HG03442 (cell line): ENCODE data around the gene CWF19L1.
A peak's percentile ranks its signal among the peaks of the same experiment; 100 is the strongest.

Experiments
- ATAC-seq: cut with Tn5 transposase; IDR thresholded peaks from one replicate; pipeline ENCODE4 v1.9.1; 2021; ENCODE audit warnings: mild to moderate bottlenecking, moderate library complexity; ENCODE audit not compliant: unreplicated experiment

Gene CWF19L1

DNA sequence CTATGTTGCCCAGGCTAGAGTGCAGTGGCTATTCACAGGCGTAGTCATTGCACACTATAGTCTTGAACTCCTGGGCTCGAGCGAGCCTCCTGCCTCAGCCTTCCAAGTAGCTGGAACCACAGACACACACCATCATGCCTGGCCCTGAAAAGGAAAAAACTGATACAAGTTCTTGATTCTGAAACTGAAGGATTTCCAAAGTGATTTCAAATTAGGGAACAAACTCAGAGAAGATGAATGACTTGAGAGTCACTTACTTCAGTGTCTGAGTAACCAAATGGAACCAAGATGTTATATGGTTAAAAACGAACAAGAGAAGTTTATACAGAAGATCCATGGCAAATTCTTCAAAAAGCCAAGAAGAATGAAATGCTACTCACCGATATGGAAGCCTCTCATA is 14.4 kb downstream of the CWF19L1 start:
- no peak for ATAC-seq

DNA sequence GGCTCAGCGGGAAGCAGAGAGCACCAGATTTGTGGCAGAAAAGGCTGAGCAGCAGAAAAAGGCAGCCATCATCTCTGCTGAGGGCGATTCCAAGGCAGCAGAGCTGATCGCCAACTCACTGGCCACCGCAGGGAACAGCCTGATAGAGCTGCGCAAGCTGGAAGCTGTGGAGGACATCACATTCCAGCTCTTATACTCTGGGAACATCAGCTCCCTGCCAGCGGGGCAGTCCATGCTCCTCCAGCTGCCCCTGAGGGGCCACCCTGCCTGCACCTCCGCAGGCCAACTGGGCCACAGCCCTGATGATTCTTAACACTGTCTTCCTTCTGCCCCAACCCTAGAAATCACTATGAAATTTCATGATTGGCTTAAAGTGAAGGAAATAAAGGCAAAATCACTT is 18.6 kb downstream of the CWF19L1 start:
- no peak for ATAC-seq

DNA sequence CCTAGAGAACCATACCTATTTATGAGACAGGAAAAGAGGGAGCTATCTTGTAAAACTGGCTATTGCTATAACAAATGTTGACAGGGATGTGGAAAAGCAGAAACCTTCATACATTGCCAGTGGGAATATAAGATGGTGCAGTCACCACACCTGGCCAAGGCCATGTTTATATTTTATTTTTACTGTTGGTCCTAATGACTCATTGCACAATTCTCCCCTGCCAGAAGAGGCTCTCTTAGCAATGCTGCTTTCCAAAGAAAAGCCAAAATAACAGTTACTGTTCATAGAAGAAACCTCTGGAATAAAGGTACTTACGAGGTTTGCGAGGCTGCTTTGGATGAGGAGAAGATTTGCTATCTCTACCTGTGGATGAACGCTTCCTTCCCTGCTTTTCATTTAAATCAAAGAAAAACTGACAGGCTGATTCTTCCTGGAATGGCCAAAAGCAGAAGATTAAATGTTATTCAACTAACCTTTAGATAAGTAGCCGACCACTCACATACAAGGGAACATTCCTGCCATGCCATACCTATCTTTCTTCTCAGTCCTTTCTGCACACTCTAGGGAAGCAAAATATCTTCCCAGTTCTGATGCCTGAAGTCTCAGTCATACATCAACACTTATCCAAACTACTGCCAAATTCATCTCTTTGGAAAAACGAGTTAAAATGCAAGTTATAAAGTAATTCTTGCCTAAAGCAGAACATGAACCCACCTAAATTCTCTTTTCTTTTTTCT is 21.8 kb downstream of the CWF19L1 start:
- ATAC-seq: no peak

DNA sequence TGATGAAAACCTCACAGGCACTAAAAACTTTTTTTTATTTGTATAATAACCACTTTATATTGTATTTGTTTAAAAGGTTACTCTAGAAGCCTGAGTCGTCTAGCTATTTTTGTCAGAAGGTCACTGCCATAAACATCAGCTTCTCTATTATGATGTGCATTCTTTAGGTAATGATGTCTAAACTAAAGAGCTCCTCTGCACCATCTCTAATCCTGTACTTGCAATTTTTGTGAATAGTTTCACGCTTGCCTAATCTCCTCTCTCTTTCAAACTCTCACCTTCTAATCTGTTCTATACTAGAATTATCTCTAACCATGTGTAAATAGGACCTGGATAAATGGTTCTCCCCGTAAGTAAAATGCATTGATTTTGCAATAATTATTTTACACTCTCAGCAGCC is 27.6 kb downstream of the CWF19L1 start:
- ATAC-seq: no peak

DNA sequence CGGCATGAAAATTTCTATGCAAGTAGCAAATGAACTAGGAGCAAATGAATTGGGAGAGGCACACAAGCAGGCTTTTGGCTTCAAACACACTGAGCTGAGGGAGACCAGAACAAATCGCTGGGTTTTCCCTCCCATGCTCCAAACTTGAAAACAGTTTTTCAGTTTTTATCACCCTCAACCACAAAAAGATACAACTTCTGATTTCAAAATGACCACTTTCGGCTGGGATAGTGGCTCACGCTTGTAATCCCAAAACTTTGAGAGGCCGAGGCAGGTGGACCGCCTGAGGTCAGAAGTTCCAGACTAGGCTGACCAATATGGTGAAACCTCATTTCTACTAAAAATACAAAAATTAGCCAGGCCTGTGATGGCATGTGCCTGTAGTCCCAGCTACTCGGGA is 29.0 kb downstream of the CWF19L1 start:
- ATAC-seq: no peak

DNA sequence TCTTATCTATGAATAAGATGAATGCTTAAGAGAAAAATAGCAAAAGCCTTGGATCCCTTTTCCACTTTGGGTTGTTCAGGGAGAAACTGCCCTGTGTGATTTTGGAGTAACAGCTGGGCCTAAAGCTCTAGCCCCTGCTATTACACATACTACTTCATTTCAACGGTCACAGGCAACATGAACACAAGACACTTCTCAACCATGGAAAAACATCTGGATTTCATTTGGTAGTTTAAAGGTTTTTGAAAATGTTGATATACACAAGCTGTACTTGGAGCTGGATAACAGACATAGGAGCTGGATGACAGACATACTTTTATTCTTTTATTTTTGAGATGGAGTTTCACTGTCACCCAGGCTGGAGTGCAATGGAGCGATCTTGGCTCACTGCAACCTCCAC is 35.3 kb downstream of the CWF19L1 start:
- no peak for ATAC-seq

DNA sequence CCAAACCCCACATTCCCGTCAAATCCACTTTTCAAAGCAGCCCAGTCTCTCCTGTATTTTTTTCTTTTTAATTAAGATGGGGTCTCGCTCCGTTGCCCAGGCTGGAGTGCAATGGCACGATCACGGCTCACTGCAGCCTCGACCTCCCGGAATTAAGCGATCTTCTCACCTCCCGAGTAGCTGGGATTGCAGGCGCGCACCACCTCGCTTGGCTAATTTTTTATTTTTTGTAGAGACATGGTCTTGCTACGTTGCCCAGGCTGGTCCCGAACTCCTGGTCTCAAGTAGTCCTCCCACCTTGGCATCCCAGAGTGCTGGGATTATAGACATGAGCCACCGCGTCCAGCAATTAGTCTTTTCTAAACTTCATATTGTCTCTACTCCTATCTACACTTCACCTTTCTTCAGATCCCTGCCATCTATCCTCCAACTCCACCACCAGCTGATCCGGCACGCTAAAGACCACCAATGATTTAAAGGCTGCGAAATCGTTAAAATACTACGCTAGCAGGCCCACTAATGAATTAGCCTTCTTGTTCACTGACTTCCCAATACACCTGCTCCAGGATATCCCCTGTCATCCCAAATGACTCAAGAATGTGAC is 37.5 kb downstream of the CWF19L1 start:
- ATAC-seq: no peak

DNA sequence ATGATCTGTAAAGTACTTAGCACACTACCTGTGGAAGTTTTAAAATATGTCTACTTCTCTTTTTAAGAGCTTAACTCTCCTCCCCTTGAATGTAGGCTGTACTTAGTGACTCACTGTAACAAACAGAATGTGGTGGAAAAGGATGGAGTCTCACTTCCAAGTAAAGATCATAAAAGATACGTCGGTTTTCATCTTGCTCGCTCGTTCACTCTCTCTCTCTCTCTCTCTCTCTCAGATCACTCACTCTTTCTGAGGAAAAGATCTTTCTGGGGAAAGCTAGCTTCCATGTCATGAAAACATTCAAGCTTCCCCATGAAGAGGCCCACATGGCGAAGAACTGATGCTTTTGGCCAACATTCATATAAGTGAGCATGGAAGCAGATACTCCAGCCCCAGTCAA is 43.6 kb downstream of the CWF19L1 start:
- no peak for ATAC-seq

DNA sequence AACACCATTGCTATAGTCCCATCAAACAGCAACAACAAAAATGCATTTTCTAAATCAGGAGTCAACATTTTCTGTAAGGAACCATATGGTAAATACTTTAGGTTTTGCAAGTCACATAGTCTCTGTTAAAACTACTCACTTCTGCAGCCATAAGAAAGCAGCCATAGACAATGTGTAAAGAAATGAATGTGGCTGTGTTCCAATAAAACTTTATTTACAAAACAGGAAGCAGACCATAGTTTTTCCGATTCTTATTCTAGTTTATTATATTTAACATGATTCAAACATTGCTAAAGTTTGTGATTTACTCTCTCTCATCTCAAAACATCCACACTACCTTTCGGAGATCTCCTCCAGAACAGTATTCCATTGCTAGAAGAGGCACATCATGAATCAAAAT is 44.9 kb downstream of the CWF19L1 start:
- ATAC-seq: no peak

DNA sequence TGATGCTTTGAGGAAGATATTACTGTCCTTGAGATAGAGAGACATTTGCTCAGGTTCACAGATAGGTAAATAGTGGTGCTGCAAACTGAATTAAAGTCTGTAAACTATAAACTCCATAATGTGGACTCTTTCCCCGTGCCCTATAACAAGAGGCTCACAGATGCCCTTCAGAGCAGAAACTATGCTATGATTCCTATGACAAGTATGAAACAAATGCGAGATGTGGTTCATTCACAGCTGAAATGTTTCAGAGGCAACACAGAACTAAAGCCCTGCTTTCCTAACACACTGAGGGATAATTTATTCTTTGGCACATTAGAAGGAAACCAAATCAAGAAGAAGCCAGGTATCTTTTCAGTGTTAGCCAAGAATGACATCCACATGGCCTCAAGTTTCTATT is 51.4 kb downstream of the CWF19L1 start:
- no peak for ATAC-seq

DNA sequence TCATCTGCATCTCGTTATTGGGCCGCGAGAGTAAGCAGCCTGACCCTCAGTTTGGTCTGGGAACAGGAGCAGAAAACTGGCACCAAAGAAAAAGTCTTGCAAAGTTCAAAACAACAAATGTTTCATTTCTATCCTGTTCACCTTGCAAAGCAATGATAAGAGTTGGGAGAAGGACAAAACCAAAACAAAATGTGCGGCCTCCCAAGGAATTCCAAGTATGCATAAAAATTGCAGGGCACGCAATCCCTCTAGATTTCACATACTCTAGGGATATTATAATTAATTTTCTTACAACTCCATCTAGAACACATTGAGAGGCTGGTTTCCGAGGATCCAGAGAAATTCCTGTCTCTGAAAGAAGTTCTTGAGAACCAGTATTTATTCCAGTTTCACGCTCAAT is 58.1 kb downstream of the CWF19L1 start:
- no peak for ATAC-seq

DNA sequence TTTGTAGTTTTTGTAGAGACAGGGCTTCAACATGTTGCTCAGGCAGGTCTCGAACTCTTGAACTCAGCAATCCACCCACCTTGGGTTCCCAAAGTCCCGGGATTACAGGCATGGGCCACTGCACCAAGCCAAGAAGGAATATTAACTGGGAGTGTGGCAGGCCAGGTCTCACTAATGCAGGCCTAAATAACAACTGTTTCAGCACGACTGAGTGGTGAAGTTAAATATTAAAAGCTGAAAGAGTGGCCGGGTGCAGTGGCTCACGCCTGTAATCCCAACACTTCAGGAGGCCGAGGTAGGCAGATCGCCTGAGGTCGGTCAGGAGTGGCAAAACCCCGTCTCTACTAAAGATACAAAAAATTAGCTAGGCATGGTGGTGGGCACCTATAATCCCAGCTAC is 59.2 kb downstream of the CWF19L1 start:
- ATAC-seq: no peak

DNA sequence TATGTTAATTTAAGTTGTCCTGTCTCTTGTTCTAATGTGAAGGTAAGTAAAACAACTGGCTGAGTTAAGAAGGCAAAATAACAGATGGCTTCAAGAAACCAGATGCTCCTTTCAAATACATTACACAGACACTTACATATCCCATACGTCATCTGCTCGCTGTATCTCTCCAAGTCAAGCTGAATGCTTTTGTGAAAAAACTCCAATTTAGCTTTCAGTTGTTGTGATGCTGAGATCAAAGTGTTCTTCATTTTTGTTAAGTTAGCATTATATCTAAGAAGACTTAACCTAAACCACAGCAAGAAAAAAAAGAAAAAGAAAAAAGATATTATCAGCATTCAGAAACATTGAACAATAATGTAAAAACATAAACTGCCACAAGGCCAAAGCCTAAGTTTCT is 63.1 kb downstream of the CWF19L1 start:
- no peak for ATAC-seq

DNA sequence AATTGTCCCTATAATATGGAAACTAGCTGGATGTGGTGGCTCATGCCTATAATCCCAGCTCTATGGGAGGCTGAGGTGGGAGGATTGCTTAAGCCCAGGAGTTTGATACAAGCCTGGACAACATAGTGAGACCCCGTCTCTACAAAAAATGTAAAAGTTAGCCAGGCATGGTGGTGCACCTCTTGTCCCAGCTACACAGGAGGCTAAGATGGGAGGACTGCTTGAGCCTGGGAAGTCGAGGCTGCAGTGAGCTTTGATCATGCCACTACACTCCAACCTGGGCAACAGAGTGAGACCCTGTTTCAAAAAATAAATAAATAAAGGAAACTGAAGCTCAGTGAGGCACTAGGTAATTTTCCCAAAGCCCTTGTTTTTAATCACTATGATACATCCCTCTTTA is 65.9 kb downstream of the CWF19L1 start:
- ATAC-seq: no peak

DNA sequence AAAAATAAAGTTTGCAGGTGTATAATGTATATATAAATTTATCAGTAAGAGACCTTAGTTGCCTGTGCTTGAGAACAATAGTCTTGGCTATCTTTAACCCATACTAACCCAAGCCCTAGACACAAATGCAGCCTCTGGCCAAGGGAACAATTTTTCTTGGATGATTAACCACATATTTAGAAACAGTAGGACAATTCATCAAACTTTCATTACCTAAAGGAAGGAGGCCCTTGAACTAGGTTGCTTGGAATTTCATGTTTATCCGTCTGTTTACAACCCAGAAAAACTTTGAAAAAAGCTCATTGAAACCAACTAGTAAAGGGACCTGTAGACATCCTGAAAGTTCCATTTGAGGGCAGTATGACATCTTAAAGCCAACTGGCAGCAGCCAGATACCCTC is 72.7 kb downstream of the CWF19L1 start:
- ATAC-seq: no peak

DNA sequence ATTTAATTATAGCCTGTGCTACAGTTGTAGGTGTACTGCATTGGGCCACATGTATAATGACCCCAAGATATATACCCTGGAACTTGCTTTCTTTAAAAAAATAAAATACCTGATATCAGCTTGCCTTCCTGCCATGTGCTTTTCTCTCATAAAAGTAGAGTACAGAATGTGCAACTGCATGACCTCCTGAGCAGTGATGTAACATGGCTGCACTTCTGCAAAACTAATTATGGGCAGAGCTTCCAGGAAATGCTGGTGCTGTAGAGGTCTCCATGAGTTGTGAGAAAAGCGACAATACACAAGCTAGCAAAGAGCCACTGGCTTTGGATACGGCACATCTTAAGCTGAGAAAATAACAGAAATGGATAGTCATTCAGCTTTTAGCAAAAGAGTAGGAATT is 75.1 kb downstream of the CWF19L1 start:
- ATAC-seq: no peak

DNA sequence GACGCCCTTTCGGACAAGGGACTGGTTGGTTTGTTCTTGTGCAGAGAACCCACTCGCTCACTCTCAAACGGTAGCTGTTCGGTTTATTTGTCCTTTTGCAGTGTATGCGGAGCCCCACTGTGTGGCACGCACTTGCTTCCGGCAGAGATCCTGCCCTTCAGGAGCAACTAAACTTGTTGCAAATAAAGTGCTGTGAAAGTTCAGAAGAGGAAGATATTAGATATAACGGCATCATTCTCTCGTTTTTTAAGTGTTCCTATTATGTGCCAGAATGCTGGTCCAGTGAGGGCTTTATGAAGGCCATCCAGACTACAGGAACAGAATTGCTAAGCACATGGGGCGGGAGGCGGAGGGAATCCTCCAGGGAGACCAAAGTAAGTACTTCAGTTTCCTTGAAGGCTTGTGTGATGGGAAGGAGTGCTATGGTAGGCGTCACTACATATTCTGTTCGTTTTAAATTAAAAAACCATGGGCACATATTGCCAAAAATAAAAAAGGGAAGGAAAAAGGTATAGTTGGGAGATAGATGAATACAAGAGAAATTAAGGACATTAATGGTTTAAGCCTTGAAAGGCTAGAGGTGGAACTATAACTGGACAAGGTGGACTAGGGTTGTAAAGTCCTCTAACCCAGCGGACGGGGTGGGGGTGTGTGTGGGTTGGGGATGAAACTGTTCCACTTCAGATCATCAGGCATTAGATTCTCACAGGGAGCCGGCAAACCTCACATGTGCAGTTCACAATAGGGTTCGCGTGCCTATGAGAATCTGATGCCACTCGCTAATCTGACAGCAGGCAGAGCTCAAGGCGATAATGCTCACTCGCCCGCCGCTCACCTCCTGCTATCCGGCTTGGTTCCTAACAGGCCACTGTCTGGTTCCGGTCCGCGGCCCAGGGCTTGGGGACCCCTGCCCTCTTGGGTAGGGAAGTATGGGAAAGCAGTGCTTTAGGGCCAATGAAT is 80.9 kb downstream of the CWF19L1 start:
- ATAC-seq: peak; percentile 35

DNA sequence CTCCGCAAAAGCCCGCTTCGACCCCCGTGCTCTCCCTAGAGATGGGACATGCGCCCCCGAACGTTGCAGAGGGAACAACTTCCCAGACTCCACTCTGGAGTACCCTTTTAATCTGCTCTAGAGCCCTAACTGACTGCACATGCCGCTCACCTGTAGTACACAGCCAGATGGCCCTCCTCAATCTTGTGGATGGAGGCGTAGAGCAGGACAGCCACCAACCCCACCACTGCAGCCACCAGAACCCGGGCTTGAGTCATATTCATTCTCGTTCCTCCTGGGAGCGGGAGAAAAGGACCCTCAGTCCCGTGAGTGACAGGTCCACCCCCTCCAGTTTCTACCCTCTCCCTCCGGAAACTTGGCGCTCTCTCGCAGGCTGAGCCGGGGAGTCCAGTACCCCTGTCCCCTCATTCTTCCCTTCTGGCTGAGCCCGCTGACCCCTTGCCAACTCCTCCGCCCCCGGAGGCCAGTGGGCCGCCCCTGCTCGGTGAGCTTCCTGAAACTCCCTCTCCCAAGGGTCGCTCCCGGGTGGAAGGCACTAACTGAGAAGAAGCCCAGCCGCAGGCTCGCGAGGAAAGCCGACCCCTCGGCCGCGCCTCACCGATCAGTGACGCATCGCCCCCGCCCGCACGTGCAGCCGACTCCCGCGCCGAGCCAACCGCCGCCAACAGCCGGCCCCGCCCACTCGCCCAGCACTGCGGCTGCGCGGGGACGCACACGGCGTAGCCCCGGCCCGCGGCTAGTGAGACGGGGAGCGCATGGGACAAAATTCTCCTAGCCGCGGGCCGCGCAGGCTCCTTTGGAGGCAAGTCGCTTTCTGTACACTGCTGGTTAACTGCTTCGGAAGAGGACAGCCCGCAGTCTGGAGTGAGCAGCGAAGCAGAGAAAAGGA is 81.8 kb downstream of the CWF19L1 start, which contains the start of gene ERLIN1:
ERLIN1 (minus strand) TSS at position 666 of the 889 bp plus-strand sequence; CDS start at position 263, 403 bp downstream.
- ATAC-seq: peak; percentile 81

DNA sequence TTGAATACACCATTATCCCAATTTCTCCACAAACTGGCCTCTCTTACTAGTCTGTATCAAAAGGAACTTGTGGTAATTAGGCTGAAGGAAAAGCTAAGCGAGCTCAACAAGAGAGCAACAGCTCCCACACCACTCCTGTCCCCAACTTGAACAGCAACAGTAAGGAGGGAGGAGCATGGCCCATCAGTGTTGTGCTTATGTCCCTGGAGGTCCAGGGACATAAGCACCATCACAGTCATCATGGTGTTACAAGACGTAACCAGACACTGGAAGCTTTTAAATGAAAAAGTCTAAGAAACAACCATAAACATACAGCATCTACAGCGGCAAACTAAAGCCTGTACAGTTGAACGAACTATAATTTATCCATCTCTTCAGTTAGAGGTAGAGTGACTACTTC is 82.6 kb downstream of the CWF19L1 start:
- no peak for ATAC-seq

DNA sequence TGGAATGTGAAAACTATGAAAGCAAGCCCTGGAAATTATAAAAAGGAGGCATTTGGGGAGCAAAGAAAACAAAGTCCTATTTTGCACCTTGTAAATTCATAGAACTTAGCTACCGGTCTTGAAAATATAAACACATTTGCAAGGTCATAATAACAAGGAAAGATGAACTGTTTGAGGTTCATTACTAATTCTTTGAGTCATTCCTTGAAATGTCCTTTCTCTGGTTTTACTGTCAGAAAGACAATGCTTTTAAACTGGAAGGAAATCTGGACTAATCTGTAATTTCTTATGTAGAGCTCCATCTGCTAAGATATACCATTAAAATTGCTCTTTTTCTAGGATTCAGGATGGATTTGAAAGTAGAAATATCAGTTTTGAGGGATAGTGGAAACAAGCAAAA is 83.0 kb downstream of the CWF19L1 start:
- ATAC-seq: no peak

DNA sequence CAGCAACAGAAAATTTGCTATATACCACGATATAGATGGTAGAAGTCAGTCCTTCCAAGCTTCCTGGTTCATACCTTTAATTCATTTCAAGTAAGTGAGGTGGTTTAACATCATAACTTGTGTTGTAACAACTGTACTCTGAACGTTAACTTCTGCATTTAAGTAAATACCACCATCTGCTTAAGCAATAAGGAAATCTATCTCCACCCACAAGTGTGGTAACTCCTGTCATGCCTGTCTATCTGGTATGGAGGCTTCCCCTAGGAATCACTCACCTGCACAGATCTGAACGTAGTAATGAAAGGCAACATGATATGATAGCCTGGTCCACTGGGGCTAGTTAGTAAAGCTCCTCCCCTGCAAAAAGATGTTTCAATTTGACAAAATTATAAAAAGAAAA is 84.0 kb downstream of the CWF19L1 start:
- ATAC-seq: no peak
